Left hindlimb (tissue), 1 donor: ENCODE results near the gene HSD17B3.
"Not testable (repeated sequence)": the region's sequence is repeated elsewhere in the genome, so short reads cannot be mapped to it uniquely, and the experiment has no call there.

Experiments
- DNase-seq: peaks from one replicate; pipeline ENCODE4 v3.0.0-alpha.2; 2018

HSD17B3 gene

GRCh38 chr9:96305171-96305570, 3.2 kb upstream of the HSD17B3 start:
- DNase-seq, result no peak

- no peak for DNase-seq
Observed at GRCh38 chr9:96304230-96304629, 2.3 kb upstream of the HSD17B3 start.

GRCh38 chr9:96299823-96300222, 2.2 kb downstream of the HSD17B3 start:
- no peak for DNase-seq

GRCh38 chr9:96294159-96294545, 7.8 kb downstream of the HSD17B3 start:
- no peak for DNase-seq

- no peak for DNase-seq
Observed at GRCh38 chr9:96293498-96294158, 8.3 kb downstream of the HSD17B3 start.

GRCh38 chr9:96289392-96289791, 12.6 kb downstream of the HSD17B3 start:
- DNase-seq, result no peak

- no peak for DNase-seq
Observed at GRCh38 chr9:96281641-96282040, 20.3 kb downstream of the HSD17B3 start.

- DNase-seq, result no peak
Observed at GRCh38 chr9:96279932-96280331, 22.0 kb downstream of the HSD17B3 start.

GRCh38 chr9:96274939-96275338, 27.0 kb downstream of the HSD17B3 start:
- DNase-seq, result no peak

- no peak for DNase-seq
Observed at GRCh38 chr9:96270236-96270744, 31.7 kb downstream of the HSD17B3 start.

GRCh38 chr9:96258967-96259366, 43.0 kb downstream of the HSD17B3 start:
- DNase-seq, result no peak

GRCh38 chr9:96256800-96257199, 45.2 kb downstream of the HSD17B3 start:
- no peak for DNase-seq

GRCh38 chr9:96255698-96256097, 46.3 kb downstream of the HSD17B3 start:
- no peak for DNase-seq

GRCh38 chr9:96253059-96253696, 48.8 kb downstream of the HSD17B3 start:
- DNase-seq, result no peak

- no peak for DNase-seq
Observed at GRCh38 chr9:96251451-96251850, 50.5 kb downstream of the HSD17B3 start.

- DNase-seq, result no peak
Observed at GRCh38 chr9:96249746-96250145, 52.2 kb downstream of the HSD17B3 start.

GRCh38 chr9:96246267-96246671, 55.7 kb downstream of the HSD17B3 start:
- no peak for DNase-seq

GRCh38 chr9:96245399-96245798, 56.6 kb downstream of the HSD17B3 start:
- no peak for DNase-seq

- DNase-seq, result no peak
Observed at GRCh38 chr9:96243778-96244177, 58.2 kb downstream of the HSD17B3 start.

- DNase-seq, result no peak
Observed at GRCh38 chr9:96242811-96243210, 59.2 kb downstream of the HSD17B3 start.

- no peak for DNase-seq
Observed at GRCh38 chr9:96241391-96241809, 60.6 kb downstream of the HSD17B3 start.

- no peak for DNase-seq
Observed at GRCh38 chr9:96236854-96237550, 65.0 kb downstream of the HSD17B3 start.

GRCh38 chr9:96236337-96236736, 65.6 kb downstream of the HSD17B3 start:
- DNase-seq, result not testable (repeated sequence)
